Activated T-cell treated with anti-CD3 and anti-CD28 coated beads for 1 hour (primary cell): ENCODE results near the gene LRP6.
"Not testable (repeated sequence)": the region's sequence is repeated elsewhere in the genome, so short reads cannot be mapped to it uniquely, and the experiment has no call there.

Experiments used
- DNase-seq: peaks from one replicate; pipeline ENCODE4 v3.0.0-alpha.2; 2020; ENCODE audit warnings: low read depth

The LRP6 gene

DNA sequence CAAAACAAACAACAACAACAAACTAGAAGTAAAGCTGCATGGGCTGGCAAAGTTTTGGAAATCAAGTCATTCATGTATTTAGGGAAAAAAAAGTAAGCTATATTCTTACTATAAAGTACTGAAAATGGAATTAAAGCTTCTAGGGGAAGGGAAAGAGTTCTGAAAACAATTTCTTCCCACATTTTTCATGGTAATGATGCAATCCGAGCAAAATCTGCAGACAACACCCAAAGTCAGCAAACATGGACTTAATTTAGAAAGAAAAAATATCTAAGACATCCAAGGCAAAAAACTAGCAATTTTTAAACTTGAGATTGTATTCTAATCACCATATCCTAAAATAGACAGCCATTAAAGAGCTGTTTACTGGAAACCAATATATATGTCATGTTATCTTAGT is 86.3 kb downstream of the LRP6 start:
- no peak for DNase-seq

- no peak for DNase-seq
Measured at GRCh38 chr12:12180136-12180535, 86.7 kb downstream of the LRP6 start.

- no peak for DNase-seq
Measured at GRCh38 chr12:12178559-12178958, 88.3 kb downstream of the LRP6 start.

GRCh38 chr12:12176402-12176801 is 90.4 kb downstream of the LRP6 start:
- no peak for DNase-seq

DNA sequence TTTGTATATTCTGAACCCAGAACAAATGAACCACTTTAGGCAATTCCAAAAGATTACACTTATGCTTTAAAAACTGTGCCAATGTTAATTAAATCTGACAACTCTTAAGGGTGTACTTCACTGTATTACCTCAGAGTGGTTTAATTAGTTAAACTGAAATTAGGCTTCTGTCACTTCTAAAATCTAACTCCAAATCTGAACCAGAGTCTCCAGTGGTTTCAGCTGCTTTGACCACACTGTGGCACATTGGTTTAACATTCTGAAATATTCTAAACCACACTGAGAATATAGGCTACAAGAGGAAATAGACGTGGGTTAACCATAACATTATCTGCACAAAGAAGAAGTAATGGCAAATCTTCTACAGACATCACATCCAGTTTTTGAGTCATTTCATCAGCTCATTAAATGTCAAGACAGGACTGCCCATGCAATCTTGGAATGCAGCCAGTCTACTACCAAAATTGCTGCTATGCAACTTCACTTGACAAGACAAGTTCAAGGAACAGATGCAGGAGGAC is 94.8 kb downstream of the LRP6 start:
- no peak for DNase-seq

DNA sequence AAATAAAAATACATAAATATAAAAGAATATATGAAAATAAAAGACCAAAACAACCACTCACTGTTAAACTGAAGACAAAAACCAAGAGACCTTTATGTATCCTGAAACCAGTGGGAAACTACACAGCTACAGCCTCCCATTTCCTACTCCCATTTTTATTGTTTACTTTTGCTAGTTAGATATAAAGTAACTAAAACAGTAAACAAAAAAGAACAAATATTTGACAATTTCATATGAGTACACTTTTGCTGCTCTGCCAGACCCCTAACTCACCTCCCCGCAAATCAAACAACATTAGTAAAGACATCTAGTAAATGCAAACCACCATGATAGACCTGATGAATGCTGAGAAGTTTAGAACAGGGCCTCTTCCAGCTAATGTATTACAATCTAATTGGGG is 99.0 kb downstream of the LRP6 start:
- DNase-seq: no peak

DNA sequence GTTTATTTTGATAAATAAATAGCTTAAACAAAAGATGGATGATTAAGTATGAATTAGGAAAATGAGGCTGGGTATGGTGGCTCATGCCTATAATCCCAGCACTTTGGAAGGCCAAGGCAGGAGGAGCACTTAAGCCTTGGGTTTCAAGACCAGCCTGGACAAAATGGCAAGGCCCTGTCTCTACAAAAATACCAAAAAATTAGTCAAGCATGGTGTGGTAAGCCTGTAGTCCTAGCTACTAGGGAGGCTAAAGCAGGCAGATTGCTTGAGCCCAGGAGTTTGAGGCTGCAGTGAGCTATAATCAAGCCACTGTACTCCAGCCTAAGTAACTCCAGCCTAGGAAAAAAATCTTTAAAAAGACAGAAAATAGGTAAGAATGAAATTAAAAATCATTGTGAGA is 100.1 kb downstream of the LRP6 start:
- no peak for DNase-seq

DNA sequence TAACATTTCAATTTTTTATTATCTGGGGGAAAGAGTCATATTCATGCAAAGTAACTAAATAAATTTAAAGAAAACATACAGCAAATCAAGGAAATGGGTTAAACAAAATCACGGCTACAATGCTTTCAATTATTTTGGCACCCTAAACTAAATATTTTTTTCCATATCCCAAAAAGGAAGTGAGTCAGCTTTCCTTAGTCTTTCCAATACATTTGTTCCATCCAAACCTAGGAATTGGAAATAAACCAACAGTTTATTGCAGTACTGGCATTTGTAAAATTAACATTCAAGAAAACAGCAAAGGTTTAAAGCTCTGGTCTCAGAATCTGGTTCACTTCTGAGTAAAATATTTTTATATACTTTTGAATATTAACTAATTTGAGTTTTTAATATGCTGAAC is 106.9 kb downstream of the LRP6 start:
- DNase-seq: no peak

DNA sequence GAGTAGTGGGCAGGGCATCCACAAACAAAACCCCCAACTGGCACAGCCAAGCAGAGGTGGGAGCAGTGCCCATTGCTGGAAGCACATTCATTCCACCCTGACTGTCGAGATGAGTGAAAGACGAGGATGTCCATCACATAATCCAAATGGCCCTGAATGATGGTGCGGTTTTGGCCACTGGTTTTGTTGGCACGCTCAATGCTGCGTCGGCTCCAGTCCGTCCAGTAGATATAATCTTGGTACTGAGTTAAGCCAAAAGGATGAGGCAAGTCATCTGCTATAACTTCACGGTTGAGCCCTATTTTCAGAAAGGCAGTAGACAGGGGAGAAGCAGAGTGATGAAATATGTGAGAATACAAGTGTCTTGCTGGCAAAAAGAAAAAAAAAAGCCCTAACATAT is 108.0 kb downstream of the LRP6 start:
- no peak for DNase-seq

DNA sequence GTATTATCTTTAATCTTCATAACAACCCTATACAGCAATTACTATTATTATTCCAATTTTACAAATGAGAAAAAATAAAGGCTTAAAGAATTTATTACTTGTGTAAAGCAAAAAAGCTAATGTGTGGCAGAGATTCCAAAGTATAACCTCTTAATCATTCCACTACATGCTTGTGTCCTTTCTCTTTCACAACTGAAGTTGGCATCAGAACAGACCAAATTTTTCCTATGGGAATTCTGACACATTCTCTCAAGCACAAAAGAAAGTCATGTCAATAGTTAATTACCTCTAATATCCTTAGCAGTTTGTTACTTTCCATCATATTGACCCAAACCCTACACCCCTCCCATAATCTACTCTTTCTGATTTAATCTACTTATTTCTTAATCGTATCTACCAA is 109.4 kb downstream of the LRP6 start:
- no peak for DNase-seq

DNA sequence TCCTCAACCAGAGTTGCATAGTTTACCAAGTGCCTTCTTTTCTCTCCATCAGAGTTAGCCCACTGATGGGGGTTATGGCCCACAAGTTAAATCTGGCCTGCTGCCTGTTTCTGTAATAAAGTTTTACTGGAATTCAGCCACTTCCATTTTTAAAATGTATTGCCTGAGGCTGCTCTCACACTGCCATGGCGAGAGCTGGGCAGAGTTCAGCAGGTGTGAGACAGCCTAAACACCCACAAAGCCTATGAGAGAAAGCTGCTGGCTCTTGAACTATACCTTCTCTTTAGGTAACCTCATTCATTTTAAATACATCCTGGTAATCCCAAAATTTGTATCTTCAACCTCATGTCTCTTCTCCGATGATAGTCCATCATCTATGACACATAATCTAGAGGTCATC is 110.0 kb downstream of the LRP6 start:
- no peak for DNase-seq

- no peak for DNase-seq
Measured at GRCh38 chr12:12156116-12156515, 110.7 kb downstream of the LRP6 start.

DNA sequence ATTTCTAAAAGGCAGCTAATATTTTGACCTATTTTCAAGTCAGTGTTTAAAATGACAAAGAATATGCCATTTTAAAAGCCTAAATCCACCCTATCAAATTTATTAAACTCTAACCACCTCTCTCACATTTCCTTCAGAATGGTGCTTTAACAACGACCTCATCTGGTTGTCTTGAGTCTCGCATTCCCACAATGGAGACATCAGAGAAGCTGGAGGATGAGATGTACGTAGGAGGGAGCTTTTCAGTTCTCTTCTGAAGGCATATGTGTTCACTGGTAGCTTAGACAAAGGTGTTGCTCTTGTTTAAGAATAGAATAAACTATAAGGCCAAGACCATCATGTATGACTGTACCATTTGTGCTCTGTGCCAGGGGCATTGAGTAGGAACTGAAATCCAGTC is 113.2 kb downstream of the LRP6 start:
- DNase-seq: no peak

DNA sequence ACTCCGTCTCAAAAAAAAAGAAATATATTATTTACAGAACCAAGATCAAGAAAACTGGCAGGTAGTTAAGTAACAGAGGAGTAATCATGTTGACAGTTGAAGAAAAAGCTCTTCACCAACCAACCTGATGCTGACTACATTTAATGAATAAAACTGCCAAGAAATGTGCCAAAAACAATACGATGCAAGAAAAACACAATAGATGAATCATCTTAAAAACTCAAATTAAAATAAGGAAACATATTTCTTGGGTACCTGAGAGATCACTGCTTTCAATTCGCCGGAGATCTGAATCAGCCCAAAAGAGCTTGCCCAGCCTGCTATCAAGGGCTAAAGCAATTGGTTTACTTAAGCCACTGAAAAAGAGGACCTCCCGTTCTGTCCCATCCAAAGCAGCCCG is 119.7 kb downstream of the LRP6 start:
- no peak for DNase-seq

- not testable (repeated sequence) for DNase-seq
Measured at GRCh38 chr12:12144531-12144930, 122.3 kb downstream of the LRP6 start.

DNA sequence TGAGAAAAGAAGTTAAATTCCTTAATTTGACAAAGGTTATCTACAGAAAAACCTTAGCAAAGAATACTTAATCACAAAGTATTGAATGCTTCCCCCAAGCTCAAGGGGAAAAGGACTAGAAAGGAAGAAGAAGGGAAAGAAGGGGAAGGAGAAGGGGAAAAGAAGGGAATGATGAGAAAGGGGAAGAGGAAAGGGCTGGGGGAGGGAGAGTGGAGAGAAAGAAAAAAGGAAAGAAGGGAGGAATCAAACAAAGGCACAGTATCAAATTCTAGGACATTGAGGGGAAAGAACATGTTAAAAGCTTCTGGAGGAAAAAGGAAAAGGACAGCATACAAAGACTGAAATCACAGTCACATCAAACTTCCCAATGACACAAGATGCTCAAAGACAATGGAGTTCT is 125.8 kb downstream of the LRP6 start:
- no peak for DNase-seq

GRCh38 chr12:12138203-12139154 is 128.4 kb downstream of the LRP6 start:
- no peak for DNase-seq

- no peak for DNase-seq
Measured at GRCh38 chr12:12133785-12134184, 133.1 kb downstream of the LRP6 start.

DNA sequence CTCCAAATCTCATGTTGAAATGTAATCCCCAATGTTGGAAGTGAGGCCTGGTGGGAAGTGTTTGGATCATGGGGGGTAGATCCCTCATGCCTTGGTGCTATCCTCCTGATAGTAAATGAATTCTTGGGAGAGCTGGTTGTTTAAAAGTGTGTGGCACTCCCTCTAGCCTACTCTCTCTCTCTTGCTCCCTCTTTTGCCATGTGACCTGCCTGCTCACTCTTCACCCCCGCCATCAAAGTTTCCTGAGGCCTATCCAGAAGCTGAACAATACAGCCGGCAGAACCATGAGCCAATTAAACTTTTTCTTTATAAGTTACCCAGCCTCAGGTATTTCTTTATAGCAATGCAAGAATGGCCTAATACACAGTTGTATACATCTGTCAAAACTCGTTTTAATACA is 133.6 kb downstream of the LRP6 start:
- DNase-seq: no peak

DNA sequence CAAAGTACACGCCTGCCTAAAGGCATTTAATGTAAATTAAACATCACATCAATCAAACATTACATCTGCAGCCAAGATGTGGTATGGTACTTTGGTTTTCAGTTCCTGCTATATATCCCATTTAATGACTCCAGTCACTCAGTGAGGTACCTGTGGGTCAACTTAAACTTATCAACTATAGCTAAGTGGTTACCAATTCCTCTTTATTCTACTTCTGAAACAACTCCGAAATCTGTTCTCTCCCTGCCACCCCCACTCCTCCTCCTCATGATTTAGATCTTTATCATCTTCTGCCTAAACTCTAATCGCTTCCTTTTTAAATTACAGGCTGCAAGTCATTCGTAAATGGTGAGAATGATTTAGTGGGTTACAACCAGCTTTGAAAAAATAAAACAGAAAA is 138.2 kb downstream of the LRP6 start:
- no peak for DNase-seq

- no peak for DNase-seq
Measured at GRCh38 chr12:12127304-12127703, 139.5 kb downstream of the LRP6 start.

- DNase-seq: no peak
Measured at GRCh38 chr12:12126551-12126950, 140.3 kb downstream of the LRP6 start.

DNA sequence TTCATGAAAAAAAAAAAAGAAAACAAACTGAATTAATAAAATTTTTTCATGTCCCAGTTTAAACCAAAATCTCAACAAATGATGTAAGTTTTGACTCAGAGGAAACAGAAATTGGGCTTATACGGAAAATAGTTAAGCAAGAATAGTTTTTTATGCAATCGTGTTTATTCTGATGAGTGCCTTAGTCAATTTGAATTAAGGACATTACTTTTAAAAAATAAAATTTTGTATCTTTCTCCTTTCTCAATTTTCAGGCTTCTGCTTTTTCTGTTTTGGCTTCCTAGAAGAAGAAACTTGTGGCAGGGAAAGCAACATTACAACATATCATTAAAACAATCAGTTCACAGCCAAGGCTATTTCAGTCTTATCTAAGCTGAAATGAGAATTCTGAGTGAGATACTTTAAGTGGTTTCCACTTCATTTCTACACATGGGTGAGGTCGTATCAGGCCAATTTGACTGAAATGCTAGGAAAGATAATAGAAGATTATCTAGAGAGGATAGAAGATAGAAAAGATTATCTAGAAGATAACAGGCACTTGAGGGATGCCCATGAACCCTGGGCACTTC is 143.7 kb downstream of the LRP6 start:
- DNase-seq: no peak

GRCh38 chr12:12121061-12121460 is 145.8 kb downstream of the LRP6 start:
- no peak for DNase-seq
